Esophagus squamous epithelium (tissue), 5 donors: ENCODE measurements around the gene BPIFA3. TPM values are rescaled to one million over a fixed set of nuclear protein-coding genes. Genes with fewer than 3 reads are reported as not detected.
A peak's percentile ranks its signal among the peaks of the same experiment; 100 is the strongest.

Experiments used
- DNase-seq: peaks from one replicate; lab custom pipeline; 2025; lab: John Stamatoyannopoulos, UW
- H3K27ac ChIP-seq, 4 donors: fragments of 200-600 bp; sonication (generic); one replicate each; pipeline ENCODE4 v1.5.1; 2016 to 2019; ENCODE audit warnings: mild to moderate bottlenecking in 1 of 4
- H3K27me3 ChIP-seq, 4 donors: fragments of 200-600 bp; sonication (generic); 1 replicate in 3 of 4; 2 replicates in 1 of 4; pipeline versions ENCODE4 v1.5.1 to v1.6.0; 2017 to 2021; ENCODE audit warnings: antibody characterized with exemption in 1 of 4
- H3K36me3 ChIP-seq, 3 donors: fragments of 200-600 bp; sonication (generic); one replicate each; pipeline ENCODE4 v1.5.1; 2016 to 2019
- H3K4me1 ChIP-seq, 3 donors: fragments of 200-600 bp; sonication (generic); one replicate each; pipeline ENCODE4 v1.5.1; 2017 to 2019
- H3K4me3 ChIP-seq, 4 donors: fragments of 200-600 bp; sonication (generic); 1 replicate in 3 of 4; 2 replicates in 1 of 4; pipeline ENCODE4 v1.5.1; 2016 to 2019; ENCODE audit warnings: mild to moderate bottlenecking in 2 of 4, moderate library complexity in 1 of 4
- H3K9me3 ChIP-seq, 3 donors: fragments of 200-600 bp; sonication (generic); one replicate each; pipeline ENCODE4 v1.5.1; 2016 to 2019
- CTCF ChIP-seq, 6 experiments: fragments of 450-650 bp in 4 of 6; fragments of 200-600 bp in 2 of 6; sonication (generic) in 2 of 6; IDR thresholded peaks; one replicate each; pipeline ENCODE4 v1.5.1; 2016 to 2019; ENCODE audit warnings: antibody characterized with exemption in 6 of 6, mild to moderate bottlenecking in 4 of 6, moderate library complexity in 4 of 6
- POLR2A ChIP-seq, 4 donors: fragments of 450-650 bp; IDR thresholded peaks; one replicate each; pipeline ENCODE4 v1.6.1; 2017; ENCODE audit warnings: antibody characterized with exemption in 4 of 4, mild to moderate bottlenecking in 4 of 4, moderate library complexity in 3 of 4
- WGBS, 2 donors: methylation state at CpG; one replicate each; pipeline ENCODE4 v1.1.5; 2018; 5-methylcytosine and 5-hydroxymethylcytosine counted together
- intact Hi-C: fragments of 100-400 bp; cut with DNase I; formaldehyde crosslinking; loops from one replicate; pipeline ENCODE4 v1.15.0; 2022
- total RNA-seq, 4 donors: library from RNA; depleted of rRNA; stranded (reverse); fragments of >200 nt; gene quantifications; one replicate each; pipeline ENCODE4 v1.1.0, GENCODE V29; 2016
- donor health status: DM: yes; HTN: yes; CAD: no.

The BPIFA3 gene
- total RNA-seq, 4 donors from 2014 or later = not detected

GRCh38 chr20:33262658-33263065 lies 45.5 kb downstream of the BPIFA3 start:
- TF ChIP-seq CTCF (IDR thresholded peaks at IDR 0.05) (peak in 4 of 6 experiments; percentile 19 to 48 (median 36)), POLR2A (IDR thresholded peaks at IDR 0.05) (no peak)
- H3K4me1 ChIP-seq = no peaks in the 10 kb centered on the region
- no peak overlapping the region for H3K27ac ChIP-seq
- intact Hi-C loops = no loop called here
- peaks cover 0 to 82% (median 0%) of the 10 kb centered on the region in 4 donors for H3K27me3 ChIP-seq
- H3K36me3 ChIP-seq = no peaks in the 10 kb centered on the region
- DNase-seq = no peak
- H3K9me3 ChIP-seq = no peaks in the 10 kb centered on the region
- 19 to 25% methylated on average over 5 of the region's 5 CpGs for WGBS, 2 donors
- H3K4me3 ChIP-seq = no peak overlapping the region

- intact Hi-C loops = no loop called here
- 61 to 89% methylated on average over 1 to 3 of the region's 5 CpGs for WGBS, 2 donors
- no peak for DNase-seq
- Histone ChIP-seq H3K27me3 (peaks cover 0 to 83% (median 0%) of the 10 kb centered on the region in 4 donors), H3K4me1 (no peaks in the 10 kb centered on the region), H3K36me3 (no peaks in the 10 kb centered on the region), H3K27ac (no peak overlapping the region), H3K4me3 (no peak overlapping the region), H3K9me3 (no peaks in the 10 kb centered on the region)
- TF ChIP-seq CTCF (IDR thresholded peaks at IDR 0.05) = no peak
- no peak for TF ChIP-seq POLR2A (IDR thresholded peaks at IDR 0.05)
Measured at GRCh38 chr20:33263784-33264183, 46.6 kb downstream of the BPIFA3 start.

GRCh38 chr20:33267701-33268100 lies 50.5 kb downstream of the BPIFA3 start:
- no peak overlapping the region for H3K27ac ChIP-seq
- intact Hi-C loops = no loop called here
- no peaks in the 10 kb centered on the region for H3K4me1 ChIP-seq
- H3K36me3 ChIP-seq = no peaks in the 10 kb centered on the region
- WGBS, 2 donors = 29 to 71% methylated on average over 1 to 3 of the region's 3 CpGs
- H3K4me3 ChIP-seq = no peak overlapping the region
- H3K27me3 ChIP-seq = peaks cover 0 to 65% (median 0%) of the 10 kb centered on the region in 4 donors
- H3K9me3 ChIP-seq = no peaks in the 10 kb centered on the region
- DNase-seq = no peak
- TF ChIP-seq CTCF (IDR thresholded peaks at IDR 0.05) = no peak
- TF ChIP-seq POLR2A (IDR thresholded peaks at IDR 0.05) = no peak

GRCh38 chr20:33272155-33272873 lies 55.2 kb downstream of the BPIFA3 start:
- WGBS, 2 donors = 78 to 83% methylated on average over 10 of the region's 10 CpGs
- TF ChIP-seq POLR2A (IDR thresholded peaks at IDR 0.05) = no peak
- no peak for TF ChIP-seq CTCF (IDR thresholded peaks at IDR 0.05)
- H3K27me3 ChIP-seq = peaks cover 0 to 36% (median 0%) of the 10 kb centered on the region in 4 donors
- H3K9me3 ChIP-seq = no peaks in the 10 kb centered on the region
- intact Hi-C loops = no loop called here
- H3K27ac ChIP-seq = no peak overlapping the region
- DNase-seq = no peak
- H3K4me1 ChIP-seq = no peaks in the 10 kb centered on the region
- no peak overlapping the region for H3K4me3 ChIP-seq
- no peaks in the 10 kb centered on the region for H3K36me3 ChIP-seq

GRCh38 chr20:33273117-33273851 lies 56.1 kb downstream of the BPIFA3 start:
- H3K36me3 ChIP-seq = no peaks in the 10 kb centered on the region
- intact Hi-C loops = no loop called here
- no peak for TF ChIP-seq POLR2A (IDR thresholded peaks at IDR 0.05)
- TF ChIP-seq CTCF (IDR thresholded peaks at IDR 0.05) = no peak
- peaks cover 0 to 36% (median 0%) of the 10 kb centered on the region in 4 donors for H3K27me3 ChIP-seq
- no peak overlapping the region for H3K27ac ChIP-seq
- no peaks in the 10 kb centered on the region for H3K9me3 ChIP-seq
- 53 to 54% methylated on average over 9 to 11 of the region's 13 CpGs for WGBS, 2 donors
- H3K4me3 ChIP-seq = no peak overlapping the region
- DNase-seq = no peak
- H3K4me1 ChIP-seq = no peaks in the 10 kb centered on the region
